ENCODE data around the gene CLEC3B. TPM values are rescaled to one million over a fixed set of nuclear protein-coding genes. Genes with fewer than 3 reads are reported as not detected.

The CLEC3B gene
- total RNA-seq, 1 donor from 2014 or later, result 217 TPM

- DNase-seq, result no peak
- TF ChIP-seq CTCF (IDR thresholded peaks at IDR 0.05), result no peak
- H3K27ac ChIP-seq, result no peak overlapping the region
- ATAC-seq, result no peak
- H3K4me1 ChIP-seq, result no peaks in the 10 kb centered on the region
- H3K36me3 ChIP-seq, result no peaks in the 10 kb centered on the region
- no peaks in the 10 kb centered on the region for H3K27me3 ChIP-seq (ENCODE audit: low read depth)
- H3K4me3 ChIP-seq, result no peak overlapping the region
- intact Hi-C loops (cut with DNase I), result no loop called here
- no peaks in the 10 kb centered on the region for H3K9me3 ChIP-seq
These were observed 53.6 kb downstream of the CLEC3B start for GRCh38 chr3:45079715-45080114.

- no peak for ATAC-seq
- no peak overlapping the region for H3K4me3 ChIP-seq
- TF ChIP-seq CTCF (IDR thresholded peaks at IDR 0.05), result no peak
These were observed 54.7 kb downstream of the CLEC3B start for GRCh38 chr3:45080824-45081223.

GRCh38 chr3:45081506-45082141, 55.5 kb downstream of the CLEC3B start:
- Histone ChIP-seq H3K36me3 (no peaks in the 10 kb centered on the region), H3K4me1 (no peaks in the 10 kb centered on the region), H3K9me3 (no peaks in the 10 kb centered on the region), H3K4me3 (no peak overlapping the region), H3K27ac (no peak overlapping the region), H3K27me3 (ENCODE audit: low read depth) (no peaks in the 10 kb centered on the region)
- ATAC-seq, result no peak
- intact Hi-C loops (cut with DNase I), result no loop called here
- TF ChIP-seq CTCF (IDR thresholded peaks at IDR 0.05), result no peak
- DNase-seq, result no peak

More at GRCh38 chr3:45080824-45081223, 54.7 kb downstream of the CLEC3B start:
- intact Hi-C loops (cut with DNase I), result no loop called here
- no peak for DNase-seq
- Histone ChIP-seq H3K9me3 (no peaks in the 10 kb centered on the region), H3K27ac (no peak overlapping the region), H3K4me1 (no peaks in the 10 kb centered on the region), H3K36me3 (no peaks in the 10 kb centered on the region), H3K27me3 (ENCODE audit: low read depth) (no peaks in the 10 kb centered on the region)

GRCh38 chr3:45082142-45082538, 56.0 kb downstream of the CLEC3B start:
- DNase-seq (no peak), ATAC-seq (no peak)
- Histone ChIP-seq H3K36me3 (no peaks in the 10 kb centered on the region), H3K9me3 (no peaks in the 10 kb centered on the region), H3K4me3 (no peak overlapping the region), H3K27me3 (ENCODE audit: low read depth) (no peaks in the 10 kb centered on the region), H3K4me1 (no peaks in the 10 kb centered on the region), H3K27ac (no peak overlapping the region)
- intact Hi-C loops (cut with DNase I), result no loop called here
- no peak for TF ChIP-seq CTCF (IDR thresholded peaks at IDR 0.05)

- no peak for ATAC-seq
- Histone ChIP-seq H3K36me3 (no peaks in the 10 kb centered on the region), H3K4me1 (no peaks in the 10 kb centered on the region), H3K4me3 (no peak overlapping the region), H3K27ac (no peak overlapping the region), H3K27me3 (ENCODE audit: low read depth) (no peaks in the 10 kb centered on the region), H3K9me3 (no peaks in the 10 kb centered on the region)
- DNase-seq, result no peak
- intact Hi-C loops (cut with DNase I), result no loop called here
- TF ChIP-seq CTCF (IDR thresholded peaks at IDR 0.05), result no peak
These were observed 56.9 kb downstream of the CLEC3B start for GRCh38 chr3:45083023-45083422.

Data from lower lobe of right lung (tissue), 2 donors.